H1 (cell line): Measurements from ENCODE around the gene TDRD1.

Source experiments
- EGR1 ChIP-seq: IDR thresholded peaks from 2 replicates; pipeline ENCODE4 v1.6.1; 2011; ENCODE audit warnings: low read depth, low read length, borderline replicate concordance
- GABPA ChIP-seq: IDR thresholded peaks from 2 replicates; pipeline ENCODE4 v1.6.1; 2011; ENCODE audit warnings: mild to moderate bottlenecking, low read length, moderate library complexity, borderline replicate concordance; ENCODE audit not compliant: insufficient read depth
- HDAC2 ChIP-seq, 2 experiments: fragments of 300-600 bp in 1 of 2; sonication (generic) in 1 of 2; IDR thresholded peaks; 2 replicates each; pipeline ENCODE4 v1.6.1; 2011 to 2012; ENCODE audit warnings: low read depth in 2 of 2, low read length in 2 of 2, mild to moderate bottlenecking in 2 of 2, moderate library complexity in 2 of 2, borderline replicate concordance in 1 of 2, inconsistent platforms in 1 of 2
- KDM1A ChIP-seq: fragments of 200-600, 300-600 bp; sonication (generic); IDR thresholded peaks from 2 replicates; pipeline ENCODE4 v1.7.1; 2016; ENCODE audit warnings: mild to moderate bottlenecking, low read length, borderline replicate concordance
- MAX ChIP-seq: IDR thresholded peaks from 2 replicates; pipeline ENCODE4 v1.6.1; 2012; ENCODE audit warnings: inconsistent platforms
- POLR2A ChIP-seq, 2 experiments: IDR thresholded peaks; 1 replicate in 1 of 2; 2 replicates in 1 of 2; pipeline ENCODE4 v1.6.1; 2011; ENCODE audit warnings: low read depth in 2 of 2, low read length in 2 of 2, mild to moderate bottlenecking in 2 of 2; ENCODE audit errors: control extremely low read depth in 1 of 2
- POLR2AphosphoS5 ChIP-seq: IDR thresholded peaks from 2 replicates; pipeline ENCODE4 v1.6.1; 2011; ENCODE audit warnings: low read depth, low read length
- POU5F1 ChIP-seq: IDR thresholded peaks from 2 replicates; pipeline ENCODE4 v1.6.1; 2011; ENCODE audit warnings: low read depth, mild to moderate bottlenecking, low read length, moderate library complexity
- RAD21 ChIP-seq, 2 experiments: IDR thresholded peaks in 1 of 2; conservative IDR thresholded peaks in 1 of 2; 2 replicates each; pipeline ENCODE4 v1.6.1; 2011; ENCODE audit warnings: low read depth in 2 of 2, low read length in 2 of 2, improper control_type of control experiment in 1 of 2, inconsistent platforms in 1 of 2, mild to moderate bottlenecking in 1 of 2, moderate library complexity in 1 of 2
- TBP ChIP-seq: IDR thresholded peaks from 2 replicates; pipeline ENCODE4 v1.6.1; 2011; ENCODE audit warnings: low read depth, low read length, improper control_type of control experiment
- TF ChIP-seq, protein P1 (sequence below), 3 experiments: IDR thresholded peaks; 1 replicate in 2 of 3; 2 replicates in 1 of 3; pipeline versions ENCODE4 v1.5.1 to v1.6.1; 2011; ENCODE audit warnings: low read length in 3 of 3, mild to moderate bottlenecking in 3 of 3, inconsistent platforms in 2 of 3, low read depth in 1 of 3, moderate library complexity in 1 of 3; ENCODE audit not compliant: insufficient read depth in 1 of 3; ENCODE audit errors: control extremely low read depth in 1 of 3
- TF ChIP-seq, protein P2 (sequence below): IDR thresholded peaks from 2 replicates; pipeline ENCODE4 v1.6.1; 2011; ENCODE audit warnings: low read length, improper control_type of control experiment

DNA sequence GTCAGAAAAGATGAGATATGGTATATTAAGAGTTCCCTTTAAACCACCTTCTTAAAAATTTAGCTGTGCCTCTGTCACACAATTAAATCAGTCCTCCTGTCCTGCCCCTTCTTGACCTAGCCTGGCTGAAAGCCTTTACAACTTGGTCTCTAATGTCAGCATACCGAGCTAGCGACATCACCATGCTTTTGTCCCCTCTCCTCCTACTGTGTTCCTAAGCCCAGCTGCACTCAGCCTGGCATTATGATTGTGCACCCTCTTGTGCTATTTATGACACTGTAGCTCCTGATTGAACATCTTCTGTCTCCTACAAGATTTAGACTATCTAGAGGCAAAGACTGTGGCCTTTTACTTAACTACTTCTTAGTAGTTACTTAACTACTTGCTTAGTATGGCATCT is 29.2 kb downstream of the TDRD1 start:
- no peak for TF ChIP-seq EGR1
- TF ChIP-seq RAD21 (IDR thresholded peaks at IDR 0.05 in 1 of 2, conservative IDR thresholded peaks at IDR 0.05 in 1 of 2; ENCODE audit: low read depth in 2 of 2, low read length in 2 of 2), result no peak
- TF ChIP-seq MAX, result no peak
- no peak for TF ChIP-seq TBP
- TF ChIP-seq POLR2A (IDR thresholded peaks at IDR 0.05; ENCODE audit: control extremely low read depth in 1 of 2, low read depth in 2 of 2, low read length in 2 of 2), result no peak
- no peak for TF ChIP-seq HDAC2 (IDR thresholded peaks at IDR 0.05; ENCODE audit: borderline replicate concordance in 1 of 2, low read depth in 2 of 2, low read length in 2 of 2)
- no peak for TF ChIP-seq POLR2AphosphoS5
- TF ChIP-seq, protein P1, sequence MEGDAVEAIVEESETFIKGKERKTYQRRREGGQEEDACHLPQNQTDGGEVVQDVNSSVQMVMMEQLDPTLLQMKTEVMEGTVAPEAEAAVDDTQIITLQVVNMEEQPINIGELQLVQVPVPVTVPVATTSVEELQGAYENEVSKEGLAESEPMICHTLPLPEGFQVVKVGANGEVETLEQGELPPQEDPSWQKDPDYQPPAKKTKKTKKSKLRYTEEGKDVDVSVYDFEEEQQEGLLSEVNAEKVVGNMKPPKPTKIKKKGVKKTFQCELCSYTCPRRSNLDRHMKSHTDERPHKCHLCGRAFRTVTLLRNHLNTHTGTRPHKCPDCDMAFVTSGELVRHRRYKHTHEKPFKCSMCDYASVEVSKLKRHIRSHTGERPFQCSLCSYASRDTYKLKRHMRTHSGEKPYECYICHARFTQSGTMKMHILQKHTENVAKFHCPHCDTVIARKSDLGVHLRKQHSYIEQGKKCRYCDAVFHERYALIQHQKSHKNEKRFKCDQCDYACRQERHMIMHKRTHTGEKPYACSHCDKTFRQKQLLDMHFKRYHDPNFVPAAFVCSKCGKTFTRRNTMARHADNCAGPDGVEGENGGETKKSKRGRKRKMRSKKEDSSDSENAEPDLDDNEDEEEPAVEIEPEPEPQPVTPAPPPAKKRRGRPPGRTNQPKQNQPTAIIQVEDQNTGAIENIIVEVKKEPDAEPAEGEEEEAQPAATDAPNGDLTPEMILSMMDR (IDR thresholded peaks at IDR 0.05; ENCODE audit: control extremely low read depth in 1 of 3, insufficient read depth in 1 of 3, low read depth in 1 of 3, low read length in 3 of 3), result no peak
- TF ChIP-seq POU5F1, result no peak
- TF ChIP-seq GABPA, result no peak
- no peak for TF ChIP-seq KDM1A
- TF ChIP-seq, protein P2, sequence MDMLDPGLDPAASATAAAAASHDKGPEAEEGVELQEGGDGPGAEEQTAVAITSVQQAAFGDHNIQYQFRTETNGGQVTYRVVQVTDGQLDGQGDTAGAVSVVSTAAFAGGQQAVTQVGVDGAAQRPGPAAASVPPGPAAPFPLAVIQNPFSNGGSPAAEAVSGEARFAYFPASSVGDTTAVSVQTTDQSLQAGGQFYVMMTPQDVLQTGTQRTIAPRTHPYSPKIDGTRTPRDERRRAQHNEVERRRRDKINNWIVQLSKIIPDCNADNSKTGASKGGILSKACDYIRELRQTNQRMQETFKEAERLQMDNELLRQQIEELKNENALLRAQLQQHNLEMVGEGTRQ, result no peak
